Measurements from ENCODE around the gene COG5.

The COG5 gene

GRCh38 chr7:107505997-107506673 lies 57.6 kb downstream of the COG5 start:
- DNase-seq (ENCODE audit: low spot score): peak; percentile 96

DNA sequence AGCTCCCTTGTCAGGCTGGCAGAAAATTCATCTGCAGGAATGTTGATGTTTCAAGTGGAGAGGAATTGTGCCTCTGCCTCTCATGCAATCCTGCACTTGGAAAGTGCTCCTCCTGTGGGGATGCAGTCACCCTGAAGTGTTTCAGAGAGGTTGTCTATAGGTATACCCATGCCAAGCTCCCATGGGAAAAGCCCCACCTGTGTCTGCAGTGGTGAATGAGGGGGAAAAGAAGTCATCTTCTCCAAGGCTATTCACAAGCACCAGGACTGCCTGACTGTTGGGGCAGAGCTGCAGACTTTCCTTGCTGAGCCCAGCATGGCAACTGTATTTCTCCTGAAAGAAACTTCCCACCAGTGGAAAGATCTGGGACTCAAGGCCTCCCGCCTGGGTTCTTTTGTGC lies 58.4 kb downstream of the COG5 start:
- DNase-seq (ENCODE audit: low spot score): no peak

DNA sequence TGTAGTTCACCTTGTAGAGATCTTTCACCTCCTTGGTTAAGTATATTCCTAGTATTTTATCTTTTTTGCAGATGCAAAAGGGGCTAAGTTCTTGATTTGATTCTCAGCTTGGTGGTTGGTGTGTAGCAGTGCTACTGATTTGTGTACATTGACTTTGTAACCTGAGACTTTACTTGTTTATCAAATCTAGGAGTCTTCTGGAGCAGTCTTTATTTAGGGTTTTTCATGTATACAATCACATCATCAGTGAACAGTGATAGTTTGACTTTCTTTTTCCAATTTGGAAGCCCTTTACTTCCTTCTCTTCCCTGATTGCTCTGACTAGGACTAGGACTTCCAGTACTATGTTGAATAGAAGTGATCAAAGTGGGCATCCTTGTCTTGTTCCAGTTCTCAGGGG lies 60.0 kb downstream of the COG5 start:
- no peak for DNase-seq (ENCODE audit: low spot score)

DNA sequence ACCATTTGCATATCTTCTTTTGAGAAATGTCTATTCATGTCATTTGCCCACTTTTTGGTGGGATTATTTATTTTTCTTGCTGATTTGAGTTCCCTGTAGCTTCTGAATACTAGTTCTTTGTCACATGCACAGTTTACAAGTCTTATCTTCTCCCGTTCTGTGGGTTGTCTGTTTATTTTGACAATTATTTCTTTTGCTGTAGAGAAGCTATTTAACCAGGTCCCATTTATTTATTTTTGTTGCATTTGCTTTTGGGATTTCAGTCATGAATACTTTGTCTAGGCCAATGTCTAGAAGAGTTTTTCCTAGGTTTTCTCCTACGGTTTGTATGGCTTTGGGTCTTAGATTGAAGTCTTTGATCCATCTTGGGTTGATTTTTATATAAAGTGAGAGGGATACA lies 60.9 kb downstream of the COG5 start:
- DNase-seq (ENCODE audit: low spot score): no peak

GRCh38 chr7:107502154-107502553 lies 61.6 kb downstream of the COG5 start:
- DNase-seq (ENCODE audit: low spot score): no peak

DNA sequence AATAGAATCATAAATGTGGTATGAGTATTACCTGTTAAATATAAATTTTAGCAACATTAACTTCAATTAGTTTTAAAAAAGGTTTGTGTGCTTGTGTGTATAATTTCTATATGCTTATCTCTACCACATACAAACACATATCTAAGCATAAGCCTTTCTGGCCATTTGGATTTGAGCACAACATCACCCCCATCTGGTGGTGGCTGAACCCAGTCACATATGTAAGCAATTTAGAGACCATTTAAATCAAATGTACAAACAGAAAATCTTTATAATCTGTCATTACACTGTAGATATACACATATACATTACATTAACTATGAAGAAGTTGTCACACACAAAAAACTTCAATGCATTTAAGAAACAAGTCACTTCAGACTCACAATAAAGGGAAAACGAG lies 62.1 kb downstream of the COG5 start:
- peak; percentile 78 for DNase-seq (ENCODE audit: low spot score)

GRCh38 chr7:107499731-107500130 lies 64.0 kb downstream of the COG5 start:
- DNase-seq (ENCODE audit: low spot score): no peak

DNA sequence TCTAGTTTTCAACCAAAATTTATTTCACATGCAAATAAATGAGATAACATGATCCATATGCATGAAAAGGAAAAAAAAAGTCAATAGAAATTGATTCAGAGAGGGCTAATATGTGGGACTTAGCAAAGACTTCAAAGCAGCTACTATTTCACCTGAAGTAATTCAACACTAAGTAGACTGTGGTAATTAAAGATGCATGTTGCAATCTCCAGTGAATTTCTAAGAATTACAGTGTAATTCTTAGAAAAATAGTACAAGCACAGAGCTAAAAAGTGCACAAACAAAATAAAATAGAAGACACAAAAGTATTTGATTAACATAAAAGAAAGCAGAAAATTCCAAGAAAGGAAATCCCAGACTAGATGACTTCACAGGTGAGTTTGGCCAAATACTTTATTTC lies 68.2 kb downstream of the COG5 start:
- DNase-seq (ENCODE audit: low spot score): no peak

DNA sequence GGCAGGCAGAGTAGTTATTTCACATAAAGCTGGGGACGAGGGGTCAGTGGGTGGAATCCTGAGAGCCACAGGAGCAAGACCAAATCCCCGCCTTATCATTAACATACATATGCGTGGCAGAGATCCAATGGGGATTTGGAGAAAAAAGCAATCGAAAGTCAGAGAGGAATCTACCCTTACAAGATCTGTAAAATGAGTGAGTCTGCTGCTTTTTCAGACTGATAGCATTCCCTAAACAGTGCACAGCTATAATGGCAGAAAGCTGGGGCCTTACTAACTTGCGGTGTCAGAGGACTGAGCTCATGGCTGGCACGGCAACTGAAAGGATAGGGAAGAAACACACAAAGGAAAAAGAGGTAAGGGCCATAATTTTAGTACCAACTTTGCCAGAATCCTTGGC lies 68.8 kb downstream of the COG5 start:
- no peak for DNase-seq (ENCODE audit: low spot score)

- peak; percentile 50 for DNase-seq (ENCODE audit: low spot score)
Measured at GRCh38 chr7:107494315-107494751, 69.4 kb downstream of the COG5 start.

- no peak for DNase-seq (ENCODE audit: low spot score)
Measured at GRCh38 chr7:107492875-107493274, 70.8 kb downstream of the COG5 start.

- DNase-seq (ENCODE audit: low spot score): no peak
Measured at GRCh38 chr7:107486041-107486440, 77.7 kb downstream of the COG5 start.

DNA sequence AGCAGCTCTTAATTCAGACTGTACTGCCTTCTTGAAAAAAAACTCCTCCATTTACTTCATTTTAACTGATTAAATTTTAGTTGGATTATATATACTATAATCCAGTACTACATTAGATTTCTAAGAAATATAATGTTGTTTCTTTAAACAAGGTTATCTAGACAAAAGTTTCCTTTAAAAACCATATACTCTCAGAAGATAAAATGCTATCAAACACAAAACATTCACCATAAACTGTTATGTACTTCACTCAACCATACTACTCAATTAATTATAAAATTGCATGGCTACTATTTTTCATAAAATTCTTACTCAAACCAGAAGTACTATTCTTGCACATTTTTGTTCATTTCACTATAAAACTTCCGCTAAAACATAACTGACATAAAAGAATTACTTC lies 81.1 kb downstream of the COG5 start:
- no peak for DNase-seq (ENCODE audit: low spot score)

DNA sequence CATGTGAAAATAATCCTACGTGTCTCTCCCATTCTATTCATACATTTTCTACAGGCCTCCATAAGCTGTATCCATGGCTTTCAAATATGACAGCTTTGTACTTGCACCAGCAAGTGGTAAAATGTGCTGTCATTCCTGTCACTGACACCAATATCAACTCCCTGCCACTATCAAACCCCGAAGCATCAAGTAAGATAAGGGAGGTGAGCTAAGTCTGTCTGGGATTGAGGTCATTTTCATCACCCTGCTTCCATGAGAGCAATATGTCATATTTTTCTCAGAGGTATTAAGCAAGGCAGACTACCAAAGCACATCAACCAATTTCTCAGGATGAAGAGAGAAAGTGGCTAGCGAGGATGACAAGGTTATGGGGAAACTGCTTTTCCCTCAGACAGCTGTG lies 82.8 kb downstream of the COG5 start:
- no peak for DNase-seq (ENCODE audit: low spot score)

- no peak for DNase-seq (ENCODE audit: low spot score)
Measured at GRCh38 chr7:107479303-107479702, 84.4 kb downstream of the COG5 start.

GRCh38 chr7:107474104-107474521 lies 89.6 kb downstream of the COG5 start:
- DNase-seq (ENCODE audit: low spot score): no peak

DNA sequence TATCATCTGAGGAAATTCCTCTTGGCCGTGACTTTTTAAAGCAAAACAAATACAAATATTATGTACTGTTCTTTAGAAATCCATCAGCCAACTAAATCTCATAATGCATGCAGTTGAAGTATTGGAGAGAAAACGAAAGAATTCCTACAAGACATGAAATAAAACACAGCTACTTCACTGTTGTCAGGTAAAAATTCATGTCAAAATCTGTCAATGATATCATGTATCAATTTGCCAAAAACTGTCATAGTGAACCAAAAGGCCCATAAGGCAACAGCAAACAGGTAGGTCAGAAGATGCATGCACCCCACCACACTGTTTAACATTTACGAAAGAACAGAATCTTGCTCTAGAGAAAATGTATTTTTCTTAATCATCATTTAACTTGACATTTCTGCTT lies 91.6 kb downstream of the COG5 start:
- no peak for DNase-seq (ENCODE audit: low spot score)

DNA sequence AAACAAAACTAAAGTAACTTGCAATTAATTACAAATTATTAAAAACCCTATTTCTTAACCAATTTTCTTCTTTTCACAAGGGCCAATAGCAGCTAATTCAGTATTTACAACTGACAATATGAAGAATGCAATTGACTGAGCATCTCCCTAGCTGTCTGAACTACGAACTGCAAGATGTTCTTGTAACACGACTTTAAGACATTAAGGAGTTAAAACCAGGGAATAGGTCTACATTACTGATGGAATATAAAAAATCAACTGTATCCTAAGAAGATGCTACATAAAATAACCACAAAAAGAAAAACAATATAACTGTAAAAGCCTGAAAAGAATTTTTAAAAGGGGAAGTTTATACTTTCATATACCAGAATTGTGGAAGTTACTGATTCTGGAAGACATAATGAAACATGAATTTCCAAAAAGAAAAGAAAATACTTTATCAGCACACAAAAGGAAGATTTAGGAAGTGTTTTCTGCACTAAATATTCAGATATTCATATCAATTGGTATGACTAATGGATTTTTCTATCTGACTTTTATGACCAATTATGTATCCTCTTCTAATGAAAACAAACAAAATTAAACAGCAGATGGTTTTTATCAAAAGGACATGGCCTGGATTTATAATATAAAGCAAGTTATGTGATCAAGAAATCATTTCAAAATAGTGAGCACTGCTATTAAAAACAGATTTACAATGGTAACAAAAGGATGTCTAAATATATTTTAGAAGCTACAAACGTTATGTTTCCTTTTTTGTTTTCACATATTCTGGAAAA lies 92.2 kb downstream of the COG5 start:
- no peak for DNase-seq (ENCODE audit: low spot score)

- no peak for DNase-seq (ENCODE audit: low spot score)
Measured at GRCh38 chr7:107469929-107470328, 93.8 kb downstream of the COG5 start, which contains the start of gene GPR22. Gene GPR22, plus strand, starts transcription at chr7:107470057. Its CDS starts 4,004 bp downstream, at chr7:107474061.

GRCh38 chr7:107468824-107469223 lies 94.9 kb downstream of the COG5 start:
- DNase-seq (ENCODE audit: low spot score): no peak

DNA sequence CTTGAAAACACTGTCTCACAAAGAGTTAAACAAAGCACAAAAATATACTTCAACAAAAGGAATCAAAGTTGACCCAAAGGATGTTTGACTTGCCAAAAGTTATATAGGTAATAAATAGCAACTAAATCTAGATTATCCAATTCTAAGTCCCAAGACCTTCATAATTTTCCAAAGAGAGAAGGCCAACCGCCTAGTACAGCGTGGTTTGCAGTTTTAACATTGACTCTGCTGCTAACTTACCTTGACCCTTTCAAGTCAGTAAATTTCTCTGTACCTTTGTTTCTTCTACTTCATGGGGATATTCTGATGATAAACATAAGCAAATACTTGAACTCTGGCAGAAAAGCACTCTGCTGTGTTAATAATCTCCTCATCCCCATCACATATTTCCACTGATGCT lies 95.7 kb downstream of the COG5 start:
- no peak for DNase-seq (ENCODE audit: low spot score)

GRCh38 chr7:107464666-107465226 lies 99.0 kb downstream of the COG5 start:
- DNase-seq (ENCODE audit: low spot score): no peak

All from SW480 (cell line).